HEK293 (cell line): ENCODE data around the gene SDF2.
A peak's percentile ranks its signal among the peaks of the same experiment; 100 is the strongest.

Source experiments
- AEBP2 ChIP-seq: fragments of 450-650 bp; formaldehyde crosslinking; IDR thresholded peaks from 2 replicates; pipeline ENCODE4 v1.5.1; 2016; ENCODE audit warnings: missing biosample characterization, missing genetic modification characterization, borderline replicate concordance
- KLF17 ChIP-seq: fragments of 450-650 bp; formaldehyde crosslinking; IDR thresholded peaks from 2 replicates; pipeline ENCODE4 v1.5.1; 2016; ENCODE audit warnings: missing biosample characterization, missing genetic modification characterization
- KLF7 ChIP-seq: fragments of 450-650 bp; formaldehyde crosslinking; IDR thresholded peaks from 2 replicates; pipeline ENCODE4 v1.5.1; 2016; ENCODE audit warnings: missing biosample characterization, missing genetic modification characterization, borderline replicate concordance
- KLF8 ChIP-seq: fragments of 450-650 bp; formaldehyde crosslinking; IDR thresholded peaks from 2 replicates; pipeline ENCODE4 v1.5.1; 2016; ENCODE audit warnings: missing biosample characterization, missing genetic modification characterization
- PRDM1 ChIP-seq: fragments of 450-650 bp; formaldehyde crosslinking; IDR thresholded peaks from 2 replicates; pipeline ENCODE4; 2016; ENCODE audit warnings: missing biosample characterization, missing genetic modification characterization
- REPIN1 ChIP-seq: fragments of 450-650 bp; formaldehyde crosslinking; IDR thresholded peaks from 2 replicates; pipeline ENCODE4 v1.5.1; 2017; ENCODE audit warnings: missing biosample characterization, missing genetic modification characterization, low read depth
- SP3 ChIP-seq: fragments of 450-650 bp; formaldehyde crosslinking; IDR thresholded peaks from 2 replicates; pipeline ENCODE4 v1.5.1; 2016; ENCODE audit warnings: missing biosample characterization, missing genetic modification characterization
- ZBTB21 ChIP-seq: fragments of 450-650 bp; formaldehyde crosslinking; IDR thresholded peaks from 2 replicates; pipeline ENCODE4 v1.5.1; 2017; ENCODE audit warnings: missing biosample characterization, missing genetic modification characterization
- ZBTB26 ChIP-seq: fragments of 450-650 bp; formaldehyde crosslinking; optimal IDR thresholded peaks from 2 replicates; pipeline ENCODE3; 2016; ENCODE audit warnings: missing biosample characterization, mild to moderate bottlenecking, missing genetic modification characterization
- ZBTB6 ChIP-seq: fragments of 450-650 bp; formaldehyde crosslinking; IDR thresholded peaks from 2 replicates; pipeline ENCODE4 v1.5.1; 2017; ENCODE audit warnings: missing biosample characterization, missing genetic modification characterization
- ZFP41 ChIP-seq: fragments of 450-650 bp; formaldehyde crosslinking; IDR thresholded peaks from 2 replicates; pipeline ENCODE4 v1.5.1; 2016; ENCODE audit warnings: missing biosample characterization, missing genetic modification characterization, borderline replicate concordance
- ZFP69B ChIP-seq: fragments of 450-650 bp; formaldehyde crosslinking; IDR thresholded peaks from 2 replicates; pipeline ENCODE4 v1.5.1; 2016; ENCODE audit warnings: missing biosample characterization, missing genetic modification characterization
- ZNF10 ChIP-seq: fragments of 450-650 bp; formaldehyde crosslinking; IDR thresholded peaks from 2 replicates; pipeline ENCODE4 v1.5.1; 2017; ENCODE audit warnings: missing biosample characterization, missing genetic modification characterization
- ZNF121 ChIP-seq: fragments of 450-650 bp; formaldehyde crosslinking; IDR thresholded peaks from 2 replicates; pipeline ENCODE4 v1.5.1; 2016; ENCODE audit warnings: missing biosample characterization, missing genetic modification characterization
- ZNF16 ChIP-seq: fragments of 450-650 bp; formaldehyde crosslinking; IDR thresholded peaks from 2 replicates; pipeline ENCODE4 v1.5.1; 2016; ENCODE audit warnings: low read depth, missing biosample characterization, missing genetic modification characterization
- ZNF175 ChIP-seq: fragments of 450-650 bp; formaldehyde crosslinking; IDR thresholded peaks from 2 replicates; pipeline ENCODE4 v1.5.1; 2016; ENCODE audit warnings: missing biosample characterization, missing genetic modification characterization
- ZNF19 ChIP-seq: fragments of 450-650 bp; formaldehyde crosslinking; IDR thresholded peaks from 2 replicates; pipeline ENCODE4; 2016; ENCODE audit warnings: missing biosample characterization, missing genetic modification characterization, low read depth
- ZNF211 ChIP-seq: fragments of 450-650 bp; formaldehyde crosslinking; IDR thresholded peaks from 2 replicates; pipeline ENCODE4 v1.5.1; 2016; ENCODE audit warnings: low read depth, missing biosample characterization, missing genetic modification characterization
- ZNF24 ChIP-seq: fragments of 450-650 bp; formaldehyde crosslinking; IDR thresholded peaks from 2 replicates; pipeline ENCODE4 v1.5.1; 2016; ENCODE audit warnings: missing biosample characterization, missing genetic modification characterization
- ZNF280C ChIP-seq: fragments of 450-650 bp; formaldehyde crosslinking; IDR thresholded peaks from 2 replicates; pipeline ENCODE4 v1.5.1; 2016; ENCODE audit warnings: missing biosample characterization, missing genetic modification characterization
- ZNF350 ChIP-seq: fragments of 450-650 bp; formaldehyde crosslinking; IDR thresholded peaks from 2 replicates; pipeline ENCODE4 v1.5.0; 2017; ENCODE audit warnings: missing biosample characterization, mild to moderate bottlenecking, missing genetic modification characterization
- ZNF362 ChIP-seq: fragments of 450-650 bp; formaldehyde crosslinking; IDR thresholded peaks from 2 replicates; pipeline ENCODE4 v1.5.1; 2016; ENCODE audit warnings: missing biosample characterization, missing genetic modification characterization
- ZNF394 ChIP-seq: fragments of 450-650 bp; formaldehyde crosslinking; IDR thresholded peaks from 2 replicates; pipeline ENCODE4 v1.5.1; 2016; ENCODE audit warnings: missing biosample characterization, missing genetic modification characterization, mild to moderate bottlenecking, moderate library complexity, borderline replicate concordance
- ZNF404 ChIP-seq: fragments of 450-650 bp; formaldehyde crosslinking; IDR thresholded peaks from 2 replicates; pipeline ENCODE4 v1.5.1; 2017; ENCODE audit warnings: missing biosample characterization, missing genetic modification characterization
- ZNF558 ChIP-seq: fragments of 450-650 bp; formaldehyde crosslinking; IDR thresholded peaks from 2 replicates; pipeline ENCODE4 v1.5.1; 2016; ENCODE audit warnings: missing biosample characterization, missing genetic modification characterization
- ZNF571 ChIP-seq: fragments of 450-650 bp; formaldehyde crosslinking; IDR thresholded peaks from 2 replicates; pipeline ENCODE4 v1.5.0; 2017; ENCODE audit warnings: missing biosample characterization, missing genetic modification characterization
- ZNF621 ChIP-seq: fragments of 450-650 bp; formaldehyde crosslinking; IDR thresholded peaks from 2 replicates; pipeline ENCODE4 v1.5.1; 2017; ENCODE audit warnings: missing biosample characterization, missing genetic modification characterization
- ZNF76 ChIP-seq: fragments of 450-650 bp; formaldehyde crosslinking; IDR thresholded peaks from 2 replicates; pipeline ENCODE4; 2016; ENCODE audit warnings: low read depth, missing biosample characterization, missing genetic modification characterization, borderline replicate concordance
- ZNF768 ChIP-seq: fragments of 450-650 bp; formaldehyde crosslinking; IDR thresholded peaks from 2 replicates; pipeline ENCODE4 v1.5.1; 2018; ENCODE audit warnings: missing biosample characterization, mild to moderate bottlenecking, missing genetic modification characterization
- ZNF776 ChIP-seq: fragments of 450-650 bp; formaldehyde crosslinking; IDR thresholded peaks from 2 replicates; pipeline ENCODE4 v1.5.0; 2017; ENCODE audit warnings: missing biosample characterization, missing genetic modification characterization, borderline replicate concordance

The SDF2 gene

GRCh38 chr17:28598799-28599310, 62.9 kb downstream of the SDF2 start, which contains the start of gene SPAG5 (continued):
- no peak for TF ChIP-seq AEBP2 (tag by site-specific recombination)
- no peak for TF ChIP-seq ZNF621 (tag by site-specific recombination)
- TF ChIP-seq ZNF19 (tag by site-specific recombination) = no peak
- no peak for TF ChIP-seq ZBTB21
- no peak for TF ChIP-seq ZNF16
- TF ChIP-seq PRDM1 (tag by site-specific recombination) = no peak
- no peak for TF ChIP-seq ZNF175
- no peak for TF ChIP-seq ZNF280C
- no peak for TF ChIP-seq ZNF10 (tag by site-specific recombination)
- TF ChIP-seq REPIN1 (tag by site-specific recombination) = no peak
- no peak for TF ChIP-seq ZNF571 (tag by site-specific recombination)
- no peak for TF ChIP-seq KLF7 (tag by site-specific recombination)
- peak; percentile 5; the same call in 1 of the 2 replicates for TF ChIP-seq ZBTB6 (tag by site-specific recombination)
- 0 out of 2 replicates have a peak, but pooled peaks have one; percentile 27 for TF ChIP-seq KLF17 (tag by site-specific recombination)
- TF ChIP-seq ZNF350 (tag by site-specific recombination) = no peak
- no peak for TF ChIP-seq ZNF404 (tag by site-specific recombination)
- TF ChIP-seq ZNF362 (tag by site-specific recombination) = no peak
- TF ChIP-seq ZNF24 (tag by site-specific recombination) = no peak
- no peak for TF ChIP-seq ZNF558 (tag by site-specific recombination)
- TF ChIP-seq ZNF768 (tag by site-specific recombination) = no peak
- TF ChIP-seq ZNF76 (tag by site-specific recombination) = peak; percentile 45; the same call in 1 of the 2 replicates
- peak; percentile 96 for TF ChIP-seq SP3 (tag by site-specific recombination)
- TF ChIP-seq ZNF211 (tag by site-specific recombination) = no peak
- TF ChIP-seq KLF8 (tag by site-specific recombination) = peak; percentile 77; the same call in 1 of the 2 replicates
- no peak for TF ChIP-seq ZNF394 (tag by site-specific recombination)
- no peak for TF ChIP-seq ZNF121 (tag by site-specific recombination)
- no peak for TF ChIP-seq ZFP69B (tag by site-specific recombination)
- TF ChIP-seq ZBTB26 (tag by site-specific recombination) = peak; percentile 78
- no peak for TF ChIP-seq ZFP41
- TF ChIP-seq ZNF776 (tag by site-specific recombination) = no peak
